SK-N-SH treated with all-trans-retinoic acid at 6 μM for 48 hours (cell line): ENCODE results near the gene CSN2.

Source experiments
- ATAC-seq: fragments of 200-7000 bp; cut with Tn5 transposase; 3 replicates; pipeline ENCODE4 v1.9.1; 2020; ENCODE audit warnings: mild to moderate bottlenecking, moderate library complexity
- ARNTL ChIP-seq: fragments of 450-650 bp; formaldehyde crosslinking; IDR thresholded peaks from 2 replicates; pipeline ENCODE4 v1.5.0; 2020; ENCODE audit warnings: low read depth, mild to moderate bottlenecking, moderate library complexity, borderline replicate concordance
- BACH2 ChIP-seq: fragments of 250-450 bp; sonication (Bioruptor Pico); IDR thresholded peaks from 2 replicates; pipeline ENCODE4 v1.9.0; 2021; ENCODE audit warnings: mild to moderate bottlenecking, borderline replicate concordance
- CREB5 ChIP-seq: fragments of 250-450 bp; sonication (Bioruptor Pico); IDR thresholded peaks from 2 replicates; pipeline ENCODE4 v1.5.1; 2020; ENCODE audit warnings: low read depth, mild to moderate bottlenecking, moderate library complexity
- CSDC2 ChIP-seq: fragments of 250-450 bp; sonication (Bioruptor Pico); IDR thresholded peaks from 2 replicates; pipeline ENCODE4 v1.5.0; 2020; ENCODE audit warnings: mild to moderate bottlenecking, moderate library complexity
- CSRNP3 ChIP-seq: fragments of 250-450 bp; sonication (Bioruptor Pico); IDR thresholded peaks from 2 replicates; pipeline ENCODE4 v1.5.1; 2021; ENCODE audit warnings: mild to moderate bottlenecking, moderate library complexity
- ESRRG ChIP-seq: fragments of 250-450 bp; sonication (Bioruptor Pico); IDR thresholded peaks from 2 replicates; pipeline ENCODE4 v1.6.1; 2021; ENCODE audit warnings: mild to moderate bottlenecking
- GLIS3 ChIP-seq: fragments of 250-450 bp; sonication (Bioruptor Pico); IDR thresholded peaks from 2 replicates; pipeline ENCODE4 v1.5.0; 2020; ENCODE audit warnings: mild to moderate bottlenecking, moderate library complexity
- ISL1 ChIP-seq: fragments of 250-450 bp; sonication (Bioruptor Pico); IDR thresholded peaks from 2 replicates; pipeline ENCODE4 v2.1.2; 2022; ENCODE audit warnings: mild to moderate bottlenecking, moderate library complexity
- OSR1 ChIP-seq: fragments of 250-450 bp; sonication (Bioruptor Pico); IDR thresholded peaks from 2 replicates; pipeline ENCODE4 v1.8.0; 2022; ENCODE audit warnings: moderate library complexity, mild to moderate bottlenecking, inconsistent platforms
- PATZ1 ChIP-seq: fragments of 250-450 bp; sonication (Bioruptor Pico); IDR thresholded peaks from 2 replicates; pipeline ENCODE4 v1.8.0; 2020; ENCODE audit warnings: mild to moderate bottlenecking, moderate library complexity, borderline replicate concordance
- POU6F1 ChIP-seq: fragments of 250-450 bp; sonication (Bioruptor Pico); IDR thresholded peaks from 2 replicates; pipeline ENCODE4 v1.8.0; 2021; ENCODE audit warnings: low read depth, mild to moderate bottlenecking, moderate library complexity, borderline replicate concordance
- PPARA ChIP-seq: fragments of 250-450 bp; sonication (Bioruptor Pico); IDR thresholded peaks from 2 replicates; pipeline ENCODE4 v1.5.0; 2020; ENCODE audit warnings: mild to moderate bottlenecking, borderline replicate concordance
- RARB ChIP-seq: fragments of 250-450 bp; sonication (Bioruptor Pico); IDR thresholded peaks from 2 replicates; pipeline ENCODE4 v1.8.0; 2021; ENCODE audit warnings: mild to moderate bottlenecking, moderate library complexity
- SNAI2 ChIP-seq: fragments of 250-450 bp; sonication (Bioruptor Pico); IDR thresholded peaks from 2 replicates; pipeline ENCODE4 v1.5.0; 2020; ENCODE audit warnings: mild to moderate bottlenecking, moderate library complexity
- TCF4 ChIP-seq: fragments of 250-450 bp; sonication (Bioruptor Pico); IDR thresholded peaks from 2 replicates; pipeline ENCODE4 v1.8.0; 2021; ENCODE audit warnings: mild to moderate bottlenecking, moderate library complexity, borderline replicate concordance
- TOX ChIP-seq: fragments of 250-450 bp; sonication (Bioruptor Pico); IDR thresholded peaks from 2 replicates; pipeline ENCODE4 v1.8.0; 2021; ENCODE audit warnings: mild to moderate bottlenecking, moderate library complexity, borderline replicate concordance
- TSHZ2 ChIP-seq: fragments of 250-450 bp; sonication (Bioruptor Pico); IDR thresholded peaks from 2 replicates; pipeline ENCODE4 v1.5.0; 2020; ENCODE audit warnings: mild to moderate bottlenecking, moderate library complexity
- ZC3H10 ChIP-seq: fragments of 250-450 bp; sonication (Bioruptor Pico); IDR thresholded peaks from 2 replicates; pipeline ENCODE4 v1.5.1; 2021; ENCODE audit warnings: mild to moderate bottlenecking, moderate library complexity
- ZFP3 ChIP-seq: fragments of 250-450 bp; sonication (Bioruptor Pico); IDR thresholded peaks from 2 replicates; pipeline ENCODE4 v1.5.0; 2020; ENCODE audit warnings: mild to moderate bottlenecking, moderate library complexity
- ZFP30 ChIP-seq: fragments of 450-650 bp; formaldehyde crosslinking; IDR thresholded peaks from 2 replicates; pipeline ENCODE4 v1.5.0; 2022; ENCODE audit warnings: mild to moderate bottlenecking, moderate library complexity
- ZNF565 ChIP-seq: fragments of 450-650 bp; formaldehyde crosslinking; conservative IDR thresholded peaks from 2 replicates; pipeline ENCODE4 v1.5.0; 2020; ENCODE audit warnings: low read depth, mild to moderate bottlenecking, moderate library complexity
- ZNF70 ChIP-seq: fragments of 450-650 bp; formaldehyde crosslinking; IDR thresholded peaks from 2 replicates; pipeline ENCODE4 v1.5.0; 2020; ENCODE audit warnings: mild to moderate bottlenecking, moderate library complexity
- ZNF8 ChIP-seq: fragments of 450-650 bp; formaldehyde crosslinking; IDR thresholded peaks from 2 replicates; pipeline ENCODE4 v1.5.0; 2020; ENCODE audit warnings: mild to moderate bottlenecking, moderate library complexity

CSN2 gene

GRCh38 chr4:69957209-69957608 lies 8.3 kb downstream of the CSN2 start:
- ATAC-seq = no peak
- TF ChIP-seq TOX (no peak), SNAI2 (CRISPR knock-in tag) (no peak), CSRNP3 (CRISPR knock-in tag) (no peak), POU6F1 (CRISPR knock-in tag) (no peak), ZFP3 (CRISPR knock-in tag) (no peak), OSR1 (CRISPR knock-in tag) (no peak), ZNF8 (CRISPR knock-in tag) (no peak), CSDC2 (CRISPR knock-in tag) (no peak), ISL1 (CRISPR knock-in tag) (no peak), TCF4 (CRISPR knock-in tag) (no peak)

GRCh38 chr4:69951602-69952001 lies 13.9 kb downstream of the CSN2 start:
- ATAC-seq = no peak
- TF ChIP-seq ZNF70 (CRISPR knock-in tag) (no peak), ZNF565 (CRISPR knock-in tag) (no peak), OSR1 (CRISPR knock-in tag) (no peak), PATZ1 (CRISPR knock-in tag) (no peak), ARNTL (no peak), ZFP30 (CRISPR knock-in tag) (no peak), TCF4 (CRISPR knock-in tag) (no peak), GLIS3 (no peak), CSDC2 (CRISPR knock-in tag) (no peak), ISL1 (CRISPR knock-in tag) (no peak), ZNF8 (CRISPR knock-in tag) (no peak), SNAI2 (CRISPR knock-in tag) (no peak), ESRRG (CRISPR knock-in tag) (no peak)

- TF ChIP-seq RARB (CRISPR knock-in tag) = no peak
- TF ChIP-seq ISL1 (CRISPR knock-in tag) = no peak
- TF ChIP-seq SNAI2 (CRISPR knock-in tag) = no peak
- TF ChIP-seq ZNF70 (CRISPR knock-in tag) = no peak
- no peak for TF ChIP-seq POU6F1 (CRISPR knock-in tag)
- no peak for TF ChIP-seq PPARA
- no peak for TF ChIP-seq TCF4 (CRISPR knock-in tag)
- no peak for TF ChIP-seq TOX
- no peak for TF ChIP-seq CREB5 (CRISPR knock-in tag)
- no peak for TF ChIP-seq ZC3H10
- no peak for TF ChIP-seq BACH2 (CRISPR knock-in tag)
- TF ChIP-seq TSHZ2 (CRISPR knock-in tag) = no peak
- TF ChIP-seq ZNF565 (CRISPR knock-in tag) = no peak
- no peak for TF ChIP-seq CSRNP3 (CRISPR knock-in tag)
- TF ChIP-seq CSDC2 (CRISPR knock-in tag) = no peak
- no peak for TF ChIP-seq PATZ1 (CRISPR knock-in tag)
- TF ChIP-seq OSR1 (CRISPR knock-in tag) = no peak
- no peak for TF ChIP-seq ZNF8 (CRISPR knock-in tag)
- no peak for ATAC-seq
Measured at GRCh38 chr4:69936566-69936965, 29.0 kb downstream of the CSN2 start.
